ENCODE data around the gene BCAT1. TPM values are rescaled to one million over a fixed set of nuclear protein-coding genes. Genes with fewer than 3 reads are reported as not detected.

Gene BCAT1
- total and polyA plus RNA-seq, 2 of the 8 experiments (the other 6 are each of a cell fraction or from before 2014, with no cell fraction given), result 19.7 to 263 TPM

GRCh38 chr12:24906141-24906540 lies 42.8 kb downstream of the BCAT1 start:
- H3K23me2 ChIP-seq (ENCODE audit: low read depth, low read length), result peaks cover 19% of the 10 kb centered on the region
- DNase-seq (ENCODE audit: low read depth in 1 of 2, low spot score in 2 of 2), result no peak
- no peak overlapping the region for H3K23ac ChIP-seq (ENCODE audit: insufficient read length)
- WGBS, 2 experiments (ENCODE audit: extremely low coverage in 1 of 2, insufficient coverage in 1 of 2, insufficient read length in 1 of 2, insufficient replicate concordance in 2 of 2, low coverage in 1 of 2, low lambda C conversion rate in 2 of 2, missing lambda C conversion rate in 1 of 2), result 85% methylated on average over 2 of the region's 2 CpGs; no CpG with 5 or more reads in 1 of the 2 experiments
- H3K27ac ChIP-seq (ENCODE audit: low read depth, low read length), result no peak overlapping the region
- H3K27me3 ChIP-seq (replicated peaks in 1 of 4; ENCODE audit: control insufficient read depth in 3 of 4, extremely low read depth in 1 of 4, insufficient read depth in 3 of 4, low read length in 3 of 4), result no peaks in the 10 kb centered on the region
- H3K79me1 ChIP-seq (ENCODE audit: low read depth, low read length), result peaks cover 2% of the 10 kb centered on the region; the same call in 1 of the 2 replicates
- no peak overlapping the region for H4K8ac ChIP-seq (ENCODE audit: extremely low read depth, insufficient read depth, low read length)
- H2BK12ac ChIP-seq (ENCODE audit: low read depth, low read length), result no peak overlapping the region
- H3K4me1 ChIP-seq (replicated peaks in 1 of 4; ENCODE audit: control insufficient read depth in 3 of 4, insufficient read depth in 4 of 4, low read length in 3 of 4), result peaks cover 0 to 18% (median 14%) of the 10 kb centered on the region in 4 experiments; a peak in 5 of 7 replicates
- peaks cover 3 to 8% of the 10 kb centered on the region in 2 experiments for H4K20me1 ChIP-seq (replicated peaks in 1 of 2; ENCODE audit: control insufficient read depth in 1 of 2, insufficient read depth in 2 of 2, low read length in 2 of 2)
- no peak overlapping the region for H3K4ac ChIP-seq (replicated peaks; ENCODE audit: insufficient read length, low read depth, low read length)
- H2AK5ac ChIP-seq (ENCODE audit: low read depth, low read length), result no peak overlapping the region
- H3K4me3 ChIP-seq (ENCODE audit: extremely low read depth in 1 of 4, insufficient read depth in 2 of 4, low read depth in 3 of 4, low read length in 4 of 4), result no peak overlapping the region
- FAIRE-seq, result no peak
- H3K9me3 ChIP-seq (ENCODE audit: insufficient read depth in 2 of 2, low read depth in 1 of 2, low read length in 1 of 2), result no peaks in the 10 kb centered on the region
- no peak overlapping the region for H2AFZ ChIP-seq (ENCODE audit: low read length)
- no peak overlapping the region for H3K56ac ChIP-seq (replicated peaks; ENCODE audit: insufficient read length, low read depth, low read length)
- ChIA-PET CTCF (ENCODE audit: partially characterized antibody) (no interaction called here), POLR2A (ENCODE audit: partially characterized antibody) (interaction anchor here (0.8 to 9.5 kb wide), 6 partner anchors 14 to 230 kb away, joined by 3 to 125 read pairs (median 4); partner anchors contain the start of gene BCAT1)
- H3K36me3 ChIP-seq (ENCODE audit: control insufficient read depth in 2 of 4, insufficient read depth in 4 of 4, low read length in 3 of 4), result peaks cover 0 to 3% (median 0%) of the 10 kb centered on the region in 4 experiments; a peak in 2 of 8 replicates
- H3K14ac ChIP-seq (ENCODE audit: insufficient read length), result no peak overlapping the region
- H2BK120ac ChIP-seq (replicated peaks; ENCODE audit: low read depth, low read length), result no peak overlapping the region
- no peak overlapping the region for H3K4me2 ChIP-seq (ENCODE audit: insufficient read depth in 1 of 2, low read depth in 2 of 2, low read length in 2 of 2)
- H2BK20ac ChIP-seq (ENCODE audit: low read length), result no peak overlapping the region
- H4K5ac ChIP-seq (ENCODE audit: insufficient read length, low read depth, low read length), result no peak overlapping the region
- no peak overlapping the region for H3K9ac ChIP-seq (replicated peaks in 1 of 4; ENCODE audit: extremely low read depth in 1 of 4, low read depth in 3 of 4, low read length in 3 of 4)
- no peak overlapping the region for H2BK5ac ChIP-seq (ENCODE audit: low read depth, low read length)
- H3K79me2 ChIP-seq (ENCODE audit: control insufficient read depth in 1 of 2, insufficient read depth in 2 of 2, low read length in 2 of 2), result peaks cover 0 to 66% of the 10 kb centered on the region in 2 experiments; a peak in 2 of 4 replicates
- H2BK15ac ChIP-seq (ENCODE audit: low read length), result no peak overlapping the region
- H3K18ac ChIP-seq (ENCODE audit: extremely low read depth, low read length), result no peak overlapping the region
- no peak overlapping the region for H4K91ac ChIP-seq (replicated peaks; ENCODE audit: insufficient read length, low read length)
- TF ChIP-seq E2F6 (IDR thresholded peaks at IDR 0.05) (no peak), FOSL1 (IDR thresholded peaks at IDR 0.05; ENCODE audit: insufficient read depth, low read depth, low read length) (no peak), TCF12 (IDR thresholded peaks at IDR 0.05; ENCODE audit: low read depth, low read length) (no peak), TBP (IDR thresholded peaks at IDR 0.05; ENCODE audit: low read depth, low read length) (no peak), RNF2 (IDR thresholded peaks at IDR 0.05; ENCODE audit: borderline replicate concordance, low read depth, low read length, missing control alignments, poor library complexity, severe bottlenecking) (no peak), NANOG (IDR thresholded peaks at IDR 0.05; ENCODE audit: insufficient read depth, low read depth, low read length, poor library complexity, severe bottlenecking) (no peak), MAFK (IDR thresholded peaks at IDR 0.05; ENCODE audit: low read depth, low read length) (no peak), SIN3A (conservative IDR thresholded peaks at IDR 0.05 in 1 of 2, IDR thresholded peaks at IDR 0.05 in 1 of 2; ENCODE audit: low read depth in 1 of 2, low read length in 2 of 2) (no peak), SRF (IDR thresholded peaks at IDR 0.05; ENCODE audit: low read depth, low read length) (no peak), BCL11A (IDR thresholded peaks at IDR 0.05; ENCODE audit: low read depth in 2 of 2, low read length in 2 of 2) (no peak), GABPA (IDR thresholded peaks at IDR 0.05; ENCODE audit: borderline replicate concordance, insufficient read depth, low read length) (no peak)
- TF ChIP-seq, protein P1, sequence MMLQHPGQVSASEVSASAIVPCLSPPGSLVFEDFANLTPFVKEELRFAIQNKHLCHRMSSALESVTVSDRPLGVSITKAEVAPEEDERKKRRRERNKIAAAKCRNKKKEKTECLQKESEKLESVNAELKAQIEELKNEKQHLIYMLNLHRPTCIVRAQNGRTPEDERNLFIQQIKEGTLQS (IDR thresholded peaks at IDR 0.05; ENCODE audit: insufficient read depth, low read depth, low read length), result no peak

Measured in H1 (cell line).